HUES6 (cell line): ENCODE results near the gene PGS1.

Experiments
- H3K27ac ChIP-seq: 2 replicates; pipeline ENCODE4 v1.7.0; 2013; ENCODE audit warnings: low read depth, mild to moderate bottlenecking, low read length, inconsistent platforms
- H3K27me3 ChIP-seq: 2 replicates; pipeline ENCODE4 v1.6.1; 2013; ENCODE audit warnings: low read length; ENCODE audit not compliant: control insufficient read depth, insufficient read depth
- H3K36me3 ChIP-seq: 2 replicates; pipeline ENCODE4 v1.6.1; 2013; ENCODE audit warnings: low read length; ENCODE audit not compliant: control insufficient read depth, insufficient read depth
- H3K4me1 ChIP-seq: 2 replicates; pipeline ENCODE4 v1.6.1; 2013; ENCODE audit warnings: low read length; ENCODE audit not compliant: control insufficient read depth, insufficient read depth
- H3K4me3 ChIP-seq: 2 replicates; pipeline ENCODE4 v1.5.1; 2013; ENCODE audit warnings: low read depth, low read length
- H3K9ac ChIP-seq: one replicate; pipeline ENCODE4 v1.6.1; 2013; ENCODE audit warnings: mild to moderate bottlenecking, low read length
- H3K9me3 ChIP-seq: 2 replicates; pipeline ENCODE4 v1.6.1; 2013; ENCODE audit warnings: low read depth, low read length; ENCODE audit not compliant: control insufficient read depth, insufficient read depth

PGS1 gene

GRCh38 chr17:78431692-78431958, 53.2 kb downstream of the PGS1 start:
- Histone ChIP-seq H3K27ac (no peak overlapping the region), H3K9ac (no peak overlapping the region), H3K27me3 (no peaks in the 10 kb centered on the region), H3K4me1 (no peaks in the 10 kb centered on the region), H3K4me3 (no peak overlapping the region), H3K36me3 (peaks cover 15% of the 10 kb centered on the region), H3K9me3 (no peaks in the 10 kb centered on the region)

DNA sequence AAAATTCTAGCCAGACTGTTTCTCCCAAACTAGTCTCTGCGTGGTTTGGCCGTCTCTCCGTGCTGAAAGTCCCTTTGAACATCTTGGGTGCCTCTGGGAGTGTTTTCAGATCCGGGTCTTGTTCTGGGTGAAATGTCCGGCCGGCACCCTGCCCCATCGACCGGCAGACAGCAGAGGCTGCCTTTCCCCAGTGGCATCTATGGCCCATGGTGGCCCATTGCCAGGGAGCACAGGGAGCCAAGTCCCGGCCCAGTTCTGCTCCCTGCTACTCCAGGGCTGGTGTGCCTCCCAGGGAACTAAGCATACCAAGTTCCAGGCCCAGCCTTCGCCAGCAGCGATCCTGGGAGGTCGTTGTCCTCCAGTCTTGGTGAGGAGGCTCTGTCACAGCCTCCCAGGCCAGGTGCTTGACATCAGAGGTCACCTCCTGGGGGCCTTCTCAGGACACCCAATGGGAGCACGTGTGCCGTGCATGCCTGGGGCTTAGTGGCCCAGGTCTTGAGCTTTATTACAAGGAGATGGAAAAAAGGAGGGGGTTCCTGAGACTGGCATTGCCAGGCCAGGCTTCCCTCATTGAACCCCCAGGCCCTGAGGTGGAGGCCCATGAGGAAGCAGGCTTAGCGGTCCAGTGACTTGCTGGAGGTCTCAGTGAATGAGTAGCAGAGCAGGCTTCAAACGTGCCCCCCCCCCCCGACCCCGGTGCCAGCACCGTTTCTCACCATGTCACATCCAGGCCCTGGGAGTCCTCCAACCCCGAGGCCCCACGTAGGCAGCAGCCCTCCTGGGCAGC, 54.0 kb downstream of the PGS1 start:
- no peaks in the 10 kb centered on the region for H3K9me3 ChIP-seq
- no peaks in the 10 kb centered on the region for H3K4me1 ChIP-seq
- no peak overlapping the region for H3K4me3 ChIP-seq
- H3K36me3 ChIP-seq = peaks cover 7% of the 10 kb centered on the region
- no peak overlapping the region for H3K27ac ChIP-seq
- H3K27me3 ChIP-seq = no peaks in the 10 kb centered on the region
- H3K9ac ChIP-seq = no peak overlapping the region

GRCh38 chr17:78433013-78433727, 54.7 kb downstream of the PGS1 start:
- H3K4me3 ChIP-seq = no peak overlapping the region

DNA sequence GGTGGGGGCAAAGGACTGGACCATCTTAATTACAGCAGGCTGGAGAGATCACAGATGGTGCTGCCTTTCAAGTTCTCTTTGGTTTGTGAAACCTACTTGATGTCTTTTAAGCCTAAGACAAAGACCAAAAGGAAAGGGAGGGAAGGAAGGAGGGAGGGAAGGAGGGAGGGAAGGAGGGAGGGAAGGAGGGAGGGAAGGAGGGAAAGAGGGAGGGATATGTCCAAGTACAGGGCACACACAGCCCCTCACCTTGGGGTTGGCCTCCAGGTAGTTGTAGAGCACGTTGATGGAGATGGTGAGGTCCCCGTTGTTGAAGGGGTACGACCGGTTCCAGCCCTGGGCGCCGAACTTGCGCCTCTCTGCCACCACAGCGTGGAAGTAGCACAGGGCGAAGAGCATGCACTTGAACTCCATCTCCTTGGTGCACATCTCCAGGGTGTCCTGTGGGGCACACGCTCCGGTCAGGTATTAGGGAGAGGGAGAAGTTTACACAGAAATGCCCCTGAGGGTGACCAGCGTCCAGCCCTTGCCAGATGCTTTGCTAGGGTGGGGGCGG, 55.4 kb downstream of the PGS1 start:
- H3K36me3 ChIP-seq = peaks cover 6% of the 10 kb centered on the region; the same call in 1 of the 2 replicates
- no peak overlapping the region for H3K4me3 ChIP-seq
- H3K4me1 ChIP-seq = no peaks in the 10 kb centered on the region
- H3K9ac ChIP-seq = no peak overlapping the region
- no peak overlapping the region for H3K27ac ChIP-seq
- H3K27me3 ChIP-seq = no peaks in the 10 kb centered on the region
- no peaks in the 10 kb centered on the region for H3K9me3 ChIP-seq

More at GRCh38 chr17:78433013-78433727, 54.7 kb downstream of the PGS1 start:
- Histone ChIP-seq H3K36me3 (peaks cover 6% of the 10 kb centered on the region; the same call in 1 of the 2 replicates), H3K9me3 (no peaks in the 10 kb centered on the region), H3K27ac (no peak overlapping the region), H3K9ac (no peak overlapping the region), H3K4me1 (no peaks in the 10 kb centered on the region), H3K27me3 (no peaks in the 10 kb centered on the region)

DNA sequence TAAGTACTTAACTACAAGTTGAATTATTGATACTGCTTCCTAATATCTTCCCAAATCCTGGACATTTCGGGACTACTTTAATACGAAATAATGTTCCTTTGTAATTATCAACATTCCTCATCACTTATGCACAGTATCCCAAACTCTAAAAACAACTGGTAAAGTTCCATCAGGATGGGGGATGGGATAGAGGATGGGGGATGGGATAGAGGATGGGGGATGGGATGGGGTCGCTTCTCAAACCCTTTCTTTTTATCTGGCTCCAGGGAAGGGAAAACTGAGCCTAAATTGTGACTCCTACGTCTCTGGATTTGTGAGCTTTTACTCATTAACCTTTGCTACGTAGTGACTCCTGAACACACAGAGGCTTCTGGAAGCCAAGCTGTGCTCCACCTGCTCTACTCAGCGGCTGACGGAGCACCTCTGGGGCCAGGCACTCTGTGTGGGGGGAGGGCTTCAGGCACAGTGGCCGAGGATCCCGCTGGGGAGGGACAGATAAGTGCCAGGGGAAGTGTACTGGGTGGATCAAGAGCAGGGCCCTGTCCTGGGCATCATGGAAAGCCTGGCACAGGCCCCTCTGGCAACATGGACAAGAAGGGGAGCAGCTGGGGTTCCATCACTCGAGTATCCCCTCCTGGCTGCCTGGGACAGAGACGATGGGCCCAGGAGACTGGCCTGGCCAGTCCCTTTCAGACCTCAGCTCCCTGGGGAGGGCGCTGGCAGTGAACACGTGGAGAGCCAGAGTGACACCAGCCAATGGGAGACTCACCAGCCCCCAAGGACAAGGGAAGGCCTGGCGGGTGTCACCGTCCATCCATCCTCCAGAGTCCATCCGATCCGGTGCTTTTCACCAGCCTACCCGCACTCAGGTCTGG, 56.2 kb downstream of the PGS1 start:
- Histone ChIP-seq H3K9ac (no peak overlapping the region), H3K27me3 (no peaks in the 10 kb centered on the region), H3K4me1 (no peaks in the 10 kb centered on the region), H3K27ac (no peak overlapping the region), H3K36me3 (no peaks in the 10 kb centered on the region), H3K4me3 (no peak overlapping the region), H3K9me3 (no peaks in the 10 kb centered on the region)

DNA sequence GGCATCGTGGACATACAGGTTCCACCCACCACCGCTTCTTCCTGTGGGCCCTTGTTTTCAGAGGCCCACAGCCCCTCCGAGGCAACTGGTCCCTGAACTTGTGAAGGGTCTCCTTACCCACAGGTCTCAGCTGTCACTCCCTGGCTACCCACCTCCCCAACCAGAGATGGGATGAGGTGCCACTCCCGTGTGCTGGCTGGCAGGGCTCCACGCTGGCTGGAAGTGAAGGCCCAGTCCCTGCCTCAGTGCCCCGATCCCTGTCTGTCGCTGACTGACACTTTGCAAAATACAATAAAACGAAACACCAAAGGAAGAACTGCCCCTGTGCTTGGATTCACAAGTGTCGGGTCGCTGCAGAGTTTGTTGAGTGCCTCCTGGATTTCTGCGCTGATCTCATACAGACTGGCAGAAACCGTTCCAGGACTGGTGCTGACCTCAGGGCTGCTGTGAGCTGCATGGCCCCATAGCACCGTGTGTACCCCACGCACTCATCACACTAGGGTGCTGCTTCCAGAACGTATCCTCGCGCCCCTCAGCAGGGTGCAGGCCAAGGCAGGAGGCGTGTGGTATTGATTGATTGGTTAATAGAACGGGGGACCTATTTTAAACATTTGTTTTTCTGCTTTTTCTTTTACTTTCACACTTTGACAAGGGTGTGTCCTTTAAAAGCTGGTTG, 57.0 kb downstream of the PGS1 start:
- Histone ChIP-seq H3K9ac (no peak overlapping the region), H3K27ac (no peak overlapping the region), H3K9me3 (no peaks in the 10 kb centered on the region), H3K36me3 (no peaks in the 10 kb centered on the region), H3K4me3 (no peak overlapping the region), H3K4me1 (no peaks in the 10 kb centered on the region), H3K27me3 (no peaks in the 10 kb centered on the region)

DNA sequence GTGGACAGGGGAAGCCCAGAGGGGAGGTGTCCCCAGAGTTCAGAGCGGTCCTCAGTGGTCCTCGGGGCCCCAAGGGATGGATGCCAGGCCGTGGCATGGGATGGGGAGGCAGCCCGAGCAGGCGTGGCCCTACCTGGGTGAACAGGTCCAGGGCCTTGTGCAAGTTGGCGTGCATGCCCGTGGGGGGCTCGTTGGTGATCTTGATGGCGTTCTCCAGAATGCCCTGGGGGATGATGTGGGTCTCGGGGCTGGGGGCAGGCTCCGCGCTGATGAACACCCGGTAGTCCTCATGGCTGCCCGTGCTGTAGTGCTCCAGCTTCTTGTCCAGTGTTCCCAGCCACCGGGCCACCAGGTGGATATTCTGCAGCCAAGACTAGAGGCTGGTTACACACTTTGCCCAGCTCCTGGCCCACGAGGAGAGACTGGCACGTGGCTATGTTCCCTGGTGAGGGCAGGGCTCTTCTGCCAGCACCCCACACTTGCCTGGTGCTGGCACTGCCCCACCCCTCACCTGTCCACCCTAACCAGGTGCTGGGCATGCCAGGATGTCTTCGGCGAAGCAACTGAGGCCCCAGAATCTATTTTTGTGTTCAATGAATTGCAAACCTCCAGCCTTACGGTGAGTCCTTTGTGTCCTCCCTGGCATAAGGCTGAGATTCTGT, 59.2 kb downstream of the PGS1 start:
- Histone ChIP-seq H3K4me1 (no peaks in the 10 kb centered on the region), H3K9me3 (no peaks in the 10 kb centered on the region), H3K36me3 (no peaks in the 10 kb centered on the region), H3K9ac (no peak overlapping the region), H3K4me3 (no peak overlapping the region), H3K27ac (no peak overlapping the region), H3K27me3 (no peaks in the 10 kb centered on the region)

DNA sequence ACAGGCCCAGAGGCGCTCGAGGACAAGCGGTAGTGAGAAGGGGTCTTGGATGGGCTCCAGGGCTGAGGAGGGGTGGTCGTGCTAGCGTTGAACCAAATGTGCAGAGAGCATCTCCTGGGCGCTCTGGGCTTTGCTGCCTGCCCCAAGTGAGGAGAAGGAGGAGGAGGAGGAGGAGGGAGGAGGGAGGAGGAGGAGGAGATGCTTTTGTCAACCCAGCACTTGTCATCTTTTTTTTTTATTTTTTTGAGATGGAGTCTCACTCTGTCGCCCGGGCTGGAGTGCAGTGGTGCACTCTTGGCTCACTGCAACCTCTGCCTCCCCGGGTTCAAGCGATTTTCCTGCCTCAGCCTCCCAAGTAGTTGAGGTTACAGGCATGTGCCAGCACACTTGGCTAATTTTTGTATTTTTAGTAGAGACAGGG, 59.8 kb downstream of the PGS1 start:
- H3K9me3 ChIP-seq = no peaks in the 10 kb centered on the region

GRCh38 chr17:78438694-78439325, 60.4 kb downstream of the PGS1 start:
- Histone ChIP-seq H3K27me3 (no peaks in the 10 kb centered on the region), H3K4me3 (no peak overlapping the region), H3K4me1 (no peaks in the 10 kb centered on the region), H3K9ac (no peak overlapping the region), H3K27ac (no peak overlapping the region), H3K36me3 (no peaks in the 10 kb centered on the region), H3K9me3 (no peaks in the 10 kb centered on the region)

More for the DNA sequence above, 59.8 kb downstream of the PGS1 start:
- Histone ChIP-seq H3K36me3 (no peaks in the 10 kb centered on the region), H3K4me1 (no peaks in the 10 kb centered on the region), H3K27ac (no peak overlapping the region), H3K4me3 (no peak overlapping the region), H3K9ac (no peak overlapping the region), H3K27me3 (no peaks in the 10 kb centered on the region)
